NCI-H2227 treated with DMSO at 0.1 percent for 48 hours (cell line): ENCODE results near the gene FADS3.
A peak's percentile ranks its signal among the peaks of the same experiment; 100 is the strongest.

Experiments
- DNase-seq: peaks from one replicate; lab custom pipeline; 2025; lab: John Stamatoyannopoulos, UW

FADS3 gene

DNA sequence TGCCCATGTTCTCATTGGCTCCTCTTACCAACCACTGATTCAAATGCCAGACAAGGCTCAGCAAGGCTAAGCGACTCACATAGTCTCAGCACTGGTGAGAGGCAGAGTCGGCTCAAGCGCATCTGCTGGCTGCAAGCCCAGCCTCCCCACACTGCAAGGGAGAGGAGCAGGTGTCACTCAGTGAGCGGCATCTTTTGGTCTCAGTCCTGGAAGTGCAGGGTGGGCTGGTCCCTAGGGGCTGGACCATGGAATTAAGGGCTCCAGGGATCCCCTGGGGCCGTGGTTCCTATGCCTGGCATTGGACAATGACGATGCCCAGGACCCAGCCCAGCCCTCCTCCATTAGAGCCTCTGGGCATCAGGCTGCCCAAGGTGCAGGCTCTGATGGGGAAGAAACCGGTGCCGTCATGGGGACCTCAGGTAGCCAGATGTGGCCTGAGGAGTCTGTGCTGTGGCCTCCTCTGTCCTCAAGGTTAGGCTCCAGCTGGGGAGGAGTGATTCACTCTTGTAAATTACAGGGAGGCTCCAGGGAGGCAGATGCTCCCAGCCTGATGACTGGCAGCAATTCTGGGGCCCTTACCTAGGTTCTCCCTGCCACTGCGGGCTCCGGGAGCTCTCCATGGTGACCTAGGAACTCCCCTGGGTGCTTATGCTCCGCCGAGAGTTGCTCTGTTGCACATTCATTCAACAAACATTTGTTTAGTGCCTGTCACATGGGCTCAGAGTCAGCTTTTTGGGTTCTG is 35.2 kb downstream of the FADS3 start:
- peak; percentile 31 for DNase-seq

- DNase-seq = no peak
Measured at GRCh38 chr11:61854966-61855714, 36.2 kb downstream of the FADS3 start.

GRCh38 chr11:61854206-61854895 is 37.0 kb downstream of the FADS3 start:
- no peak for DNase-seq

- no peak for DNase-seq
Measured at GRCh38 chr11:61853698-61854169, 37.6 kb downstream of the FADS3 start.

GRCh38 chr11:61851900-61852295 is 39.4 kb downstream of the FADS3 start:
- DNase-seq = no peak

DNA sequence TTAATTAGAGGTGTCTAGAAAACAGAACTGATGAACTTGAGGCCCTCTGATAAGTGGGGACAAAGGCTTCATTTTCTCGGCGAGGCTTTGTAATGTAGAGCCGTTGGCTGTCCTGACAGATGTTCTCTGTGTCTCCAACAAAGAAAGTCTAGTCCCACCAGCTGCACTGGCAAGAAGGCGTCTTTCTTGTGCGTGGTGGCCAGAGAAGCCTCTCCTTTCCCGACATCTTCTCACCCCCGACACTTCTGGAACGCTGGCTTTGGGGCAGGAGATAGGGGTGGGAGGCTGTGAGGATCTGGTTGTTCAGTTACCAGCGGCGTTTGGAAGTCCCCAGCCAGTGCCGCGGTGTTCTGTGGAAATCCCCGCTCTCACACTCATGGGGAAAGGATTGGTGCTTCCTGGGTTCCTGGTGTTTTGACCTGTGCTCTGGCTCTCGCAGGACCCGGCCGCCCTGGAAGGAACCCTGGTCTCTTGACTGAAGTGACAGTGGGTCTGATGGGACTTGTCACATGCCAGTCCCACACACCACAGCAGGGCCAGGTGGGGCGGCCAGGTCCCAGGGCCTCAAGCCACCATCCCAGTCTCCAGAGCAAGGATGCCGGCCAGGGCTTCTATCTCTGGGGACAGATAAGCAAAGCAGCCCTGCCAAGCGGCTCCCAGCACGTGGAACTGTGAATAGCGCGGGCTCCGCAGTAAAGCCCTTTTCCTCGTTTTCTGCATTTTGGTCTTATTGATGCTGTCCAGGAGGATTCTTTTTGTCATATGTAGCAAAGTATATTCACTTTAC is 40.0 kb downstream of the FADS3 start:
- DNase-seq = no peak

- DNase-seq = no peak
Measured at GRCh38 chr11:61850687-61851086, 40.7 kb downstream of the FADS3 start.

GRCh38 chr11:61848631-61849030 is 42.7 kb downstream of the FADS3 start:
- DNase-seq = no peak

- DNase-seq = no peak
Measured at GRCh38 chr11:61847914-61848581, 43.3 kb downstream of the FADS3 start.

- DNase-seq = no peak
Measured at GRCh38 chr11:61846362-61847020, 44.9 kb downstream of the FADS3 start.

DNA sequence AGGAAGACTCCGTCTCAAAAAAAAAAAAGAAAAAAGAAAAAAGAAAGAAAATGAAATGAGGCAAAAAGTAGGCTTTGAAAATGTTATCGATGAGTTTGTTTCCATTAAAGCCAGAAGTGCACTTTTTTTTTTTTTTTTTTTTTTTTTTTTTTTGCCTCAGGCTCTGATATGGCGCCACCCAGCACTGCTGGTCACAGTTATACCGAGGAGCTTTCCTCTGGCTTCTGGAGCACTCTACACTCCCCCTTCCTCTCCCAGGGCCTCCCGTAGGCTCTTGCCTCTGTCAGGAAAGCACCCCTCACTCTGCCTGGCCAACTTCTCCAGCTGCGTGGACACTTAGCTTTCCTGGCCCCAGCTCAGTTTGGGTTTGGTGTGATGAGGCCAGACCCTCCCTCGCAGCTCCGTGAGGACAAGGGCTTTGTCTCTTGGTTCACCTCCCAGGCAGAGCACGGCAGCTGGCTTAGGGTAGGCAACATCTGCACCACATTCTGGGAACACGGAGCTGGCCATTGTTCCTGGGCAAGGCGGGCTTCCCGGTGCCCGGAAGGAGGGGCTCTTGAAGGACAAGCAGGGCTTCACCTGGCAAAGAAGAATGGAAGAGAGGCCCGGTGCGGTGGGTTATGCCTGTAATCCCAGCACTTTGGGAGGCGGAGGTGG is 46.3 kb downstream of the FADS3 start:
- no peak for DNase-seq

- no peak for DNase-seq
Measured at GRCh38 chr11:61842528-61842820, 48.9 kb downstream of the FADS3 start.

DNA sequence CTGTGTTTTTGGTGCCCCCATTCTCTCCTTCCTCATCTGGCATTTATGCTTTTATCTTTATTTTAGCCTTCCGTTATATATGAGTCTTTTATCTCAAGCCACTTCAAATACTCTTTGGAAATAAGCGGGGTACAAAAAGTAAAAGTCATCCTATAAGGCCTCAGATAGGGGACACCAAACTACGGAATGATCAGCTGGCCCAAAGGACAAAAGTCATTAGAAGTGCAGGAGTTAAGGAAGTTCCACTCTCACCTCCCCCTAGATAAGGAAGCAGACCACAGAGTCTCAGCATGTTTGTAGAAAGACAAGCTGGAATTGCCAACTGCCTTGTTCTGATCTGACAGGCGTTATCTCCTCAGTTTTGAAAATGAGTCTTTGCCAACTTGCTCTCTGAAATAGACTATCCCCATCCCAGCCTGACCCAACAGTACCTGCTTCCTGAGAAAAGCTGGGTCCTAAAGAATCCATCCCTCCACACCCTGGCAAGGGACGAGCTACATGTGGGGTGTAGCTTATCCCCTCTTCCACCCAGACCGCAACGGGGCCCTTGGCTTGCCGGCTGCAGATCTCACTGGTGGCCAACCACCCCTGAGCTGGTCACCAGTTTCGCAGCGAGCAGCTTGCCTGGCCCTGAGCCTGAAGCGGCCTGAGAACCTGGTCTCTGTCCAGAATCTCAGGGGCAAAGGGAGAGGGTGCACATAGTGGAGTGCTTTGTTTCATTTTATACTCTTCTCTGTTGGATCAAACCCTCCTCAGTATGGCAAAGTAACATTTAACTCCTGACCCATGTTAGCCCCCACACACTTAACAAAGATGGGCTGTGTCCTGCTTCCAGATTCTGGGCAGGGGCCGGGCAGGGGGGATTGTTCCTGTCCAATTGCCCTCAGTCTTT is 49.5 kb downstream of the FADS3 start:
- no peak for DNase-seq

DNA sequence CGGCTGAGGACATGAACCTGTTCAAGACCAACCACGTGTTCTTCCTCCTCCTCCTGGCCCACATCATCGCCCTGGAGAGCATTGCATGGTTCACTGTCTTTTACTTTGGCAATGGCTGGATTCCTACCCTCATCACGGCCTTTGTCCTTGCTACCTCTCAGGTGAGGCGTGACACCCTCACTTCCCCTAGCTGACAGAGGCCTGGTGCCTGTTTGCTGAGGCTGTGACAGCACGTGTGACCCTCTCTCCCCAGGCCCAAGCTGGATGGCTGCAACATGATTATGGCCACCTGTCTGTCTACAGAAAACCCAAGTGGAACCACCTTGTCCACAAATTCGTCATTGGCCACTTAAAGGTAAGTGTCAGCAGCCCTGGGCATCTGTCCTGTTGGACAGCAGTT is 51.0 kb downstream of the FADS3 start:
- DNase-seq = no peak

GRCh38 chr11:61839742-61840141 is 51.6 kb downstream of the FADS3 start:
- no peak for DNase-seq

GRCh38 chr11:61838921-61839320 is 52.4 kb downstream of the FADS3 start:
- DNase-seq = no peak

- DNase-seq = no peak
Measured at GRCh38 chr11:61838501-61838900, 52.8 kb downstream of the FADS3 start.

DNA sequence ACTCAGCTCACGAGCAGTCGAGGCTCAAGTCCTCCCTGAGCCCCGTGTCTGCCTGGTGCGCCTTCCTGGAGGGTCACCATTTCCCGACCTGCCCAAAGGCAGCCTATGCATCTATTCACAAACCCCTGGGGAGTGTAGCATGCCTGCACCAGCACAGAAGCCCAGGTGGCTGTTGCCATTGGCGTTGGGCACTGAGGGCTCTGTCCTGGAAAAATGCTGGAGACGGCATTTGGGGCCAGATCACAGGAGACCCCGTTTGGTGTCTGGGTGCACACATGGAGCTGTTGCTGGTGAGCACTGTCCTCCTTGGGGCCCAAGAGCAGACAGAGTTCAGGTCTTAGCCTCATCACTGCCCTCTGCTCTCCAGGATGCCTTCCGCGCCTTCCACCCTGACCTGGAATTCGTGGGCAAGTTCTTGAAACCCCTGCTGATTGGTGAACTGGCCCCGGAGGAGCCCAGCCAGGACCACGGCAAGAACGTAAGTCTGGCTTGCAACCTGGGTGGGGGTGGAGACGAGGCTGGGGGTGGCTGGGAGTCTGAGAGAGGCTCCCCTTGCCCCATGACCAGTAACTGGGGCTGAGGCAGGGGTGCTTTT is 53.8 kb downstream of the FADS3 start:
- DNase-seq = no peak

GRCh38 chr11:61836193-61836592 is 55.2 kb downstream of the FADS3 start:
- no peak for DNase-seq
